GM19351 (cell line): ENCODE measurements around the gene KIF24.
"Not testable (repeated sequence)": the region's sequence is repeated elsewhere in the genome, so short reads cannot be mapped to it uniquely, and the experiment has no call there.

Source experiments
- ATAC-seq: cut with Tn5 transposase; IDR thresholded peaks from one replicate; pipeline ENCODE4 v1.9.1; 2021; ENCODE audit warnings: mild to moderate bottlenecking, moderate library complexity; ENCODE audit not compliant: unreplicated experiment

KIF24 gene

GRCh38 chr9:34328987-34329832 is at the start of gene KIF24, which contains the start of gene NUDT2:
TSS of gene KIF24 (minus strand) at chr9:34329268. CDS start at chr9:34311346, 17,922 bp downstream.
TSS of gene NUDT2 (plus strand) at chr9:34329569. CDS start at chr9:34339040, 9,471 bp downstream.
- peak; percentile 93 for ATAC-seq

- no peak for ATAC-seq
These were observed 49.5 kb upstream of the KIF24 start for GRCh38 chr9:34378376-34379060.

GRCh38 chr9:34377404-34377746 is 48.3 kb upstream of the KIF24 start:
- ATAC-seq, result no peak

- ATAC-seq, result peak; percentile 78
These were observed 47.7 kb upstream of the KIF24 start, which contains the start of gene MYORG for GRCh38 chr9:34376596-34377403. TSS of gene MYORG (minus strand) at chr9:34376898. CDS start at chr9:34372943, 3,955 bp downstream.

- no peak for ATAC-seq
These were observed 47.0 kb upstream of the KIF24 start for GRCh38 chr9:34375901-34376595.

- no peak for ATAC-seq
These were observed 46.0 kb upstream of the KIF24 start for GRCh38 chr9:34374905-34375552.

GRCh38 chr9:34374339-34374738 is 45.3 kb upstream of the KIF24 start:
- no peak for ATAC-seq

- ATAC-seq, result no peak
These were observed 44.7 kb upstream of the KIF24 start for GRCh38 chr9:34373749-34374148.

GRCh38 chr9:34372467-34373011 is 43.5 kb upstream of the KIF24 start:
- no peak for ATAC-seq

GRCh38 chr9:34371886-34372466 is 42.9 kb upstream of the KIF24 start:
- no peak for ATAC-seq

- ATAC-seq, result no peak
These were observed 42.2 kb upstream of the KIF24 start for GRCh38 chr9:34370970-34371880.

GRCh38 chr9:34370335-34370969 is 41.4 kb upstream of the KIF24 start:
- no peak for ATAC-seq

GRCh38 chr9:34369636-34370035 is 40.6 kb upstream of the KIF24 start:
- no peak for ATAC-seq

- not testable (repeated sequence) for ATAC-seq
These were observed 39.7 kb upstream of the KIF24 start for GRCh38 chr9:34368796-34369195.

- ATAC-seq, result not testable (repeated sequence)
These were observed 38.8 kb upstream of the KIF24 start for GRCh38 chr9:34367751-34368410.

- ATAC-seq, result no peak
These were observed 37.3 kb upstream of the KIF24 start for GRCh38 chr9:34366365-34366764.

- no peak for ATAC-seq
These were observed 36.2 kb upstream of the KIF24 start for GRCh38 chr9:34365282-34365681.
